ENCODE measurements around the gene LRP5. TPM values are rescaled to one million over a fixed set of nuclear protein-coding genes. Genes with fewer than 3 reads are reported as not detected.

Gene LRP5
- total RNA-seq, 2 donors from 2014 or later: 81.0 to 110 TPM

- Histone ChIP-seq H3K27ac (no peak overlapping the region), H3K4me1 (no peaks in the 10 kb centered on the region), H3K27me3 (no peaks in the 10 kb centered on the region), H3K9me3 (no peaks in the 10 kb centered on the region), H3K36me3 (no peaks in the 10 kb centered on the region), H3K9ac (ENCODE audit: low read depth in 2 of 2, low read length in 2 of 2) (no peak overlapping the region), H3K4me3 (no peak overlapping the region)
- intact Hi-C loops (cut with DNase I): no loop called here
- no peak for TF ChIP-seq CTCF (IDR thresholded peaks at IDR 0.05)
- no peak for DNase-seq
Measured at GRCh38 chr11:68361702-68362101, 49.3 kb downstream of the LRP5 start.

GRCh38 chr11:68362801-68363379 lies 50.5 kb downstream of the LRP5 start:
- Histone ChIP-seq H3K27ac (no peak overlapping the region), H3K4me3 (no peak overlapping the region), H3K27me3 (no peaks in the 10 kb centered on the region), H3K9me3 (no peaks in the 10 kb centered on the region), H3K4me1 (no peaks in the 10 kb centered on the region), H3K36me3 (no peaks in the 10 kb centered on the region), H3K9ac (ENCODE audit: low read depth in 2 of 2, low read length in 2 of 2) (no peak overlapping the region)
- TF ChIP-seq CTCF (IDR thresholded peaks at IDR 0.05): no peak
- DNase-seq: no peak
- intact Hi-C loops (cut with DNase I): no loop called here

- Histone ChIP-seq H3K9me3 (no peaks in the 10 kb centered on the region), H3K27me3 (no peaks in the 10 kb centered on the region), H3K4me3 (no peak overlapping the region), H3K27ac (no peak overlapping the region), H3K36me3 (no peaks in the 10 kb centered on the region), H3K9ac (ENCODE audit: low read depth in 2 of 2, low read length in 2 of 2) (no peak overlapping the region), H3K4me1 (no peaks in the 10 kb centered on the region)
- intact Hi-C loops (cut with DNase I): no loop called here
- TF ChIP-seq CTCF (IDR thresholded peaks at IDR 0.05): no peak
- no peak for DNase-seq
Measured at GRCh38 chr11:68363776-68364175, 51.4 kb downstream of the LRP5 start.

GRCh38 chr11:68364581-68364980 lies 52.2 kb downstream of the LRP5 start:
- intact Hi-C loops (cut with DNase I): no loop called here
- Histone ChIP-seq H3K27ac (no peak overlapping the region), H3K27me3 (no peaks in the 10 kb centered on the region), H3K36me3 (no peaks in the 10 kb centered on the region), H3K9me3 (no peaks in the 10 kb centered on the region), H3K4me1 (no peaks in the 10 kb centered on the region), H3K4me3 (no peak overlapping the region), H3K9ac (ENCODE audit: low read depth in 2 of 2, low read length in 2 of 2) (no peak overlapping the region)
- DNase-seq: no peak
- TF ChIP-seq CTCF (IDR thresholded peaks at IDR 0.05): no peak

GRCh38 chr11:68365943-68366435 lies 53.6 kb downstream of the LRP5 start:
- DNase-seq: no peak
- Histone ChIP-seq H3K36me3 (no peaks in the 10 kb centered on the region), H3K4me3 (no peak overlapping the region), H3K9ac (ENCODE audit: low read depth in 2 of 2, low read length in 2 of 2) (no peak overlapping the region), H3K27me3 (no peaks in the 10 kb centered on the region), H3K9me3 (no peaks in the 10 kb centered on the region), H3K4me1 (no peaks in the 10 kb centered on the region), H3K27ac (no peak overlapping the region)
- TF ChIP-seq CTCF (IDR thresholded peaks at IDR 0.05): no peak
- intact Hi-C loops (cut with DNase I): no loop called here

Data from colonic mucosa (tissue), 4 donors.